SK-N-SH (cell line): ENCODE measurements around the gene TNFRSF18. TPM values are rescaled to one million over a fixed set of nuclear protein-coding genes. Genes with fewer than 3 reads are reported as not detected.

Source experiments
- CTCF ChIA-PET: fragments of 300-600, 350-600 bp; formaldehyde crosslinking; extraction: SDS; loops from one replicate; lab custom pipeline; 2021; lab: Yijun Ruan, JAX
- POLR2A ChIA-PET: fragments of 350-600 bp; sonication (Branson Sonifier 250); formaldehyde crosslinking; extraction: SDS; loops from one replicate; lab custom pipeline; 2020; ENCODE audit warnings: antibody characterized with exemption, inconsistent platforms; lab: Yijun Ruan, JAX
- DNase-seq: peaks from one replicate; pipeline ENCODE4 v3.0.0; 2012
- H2AFZ ChIP-seq: fragments of 200-600 bp; sonication (generic); 2 replicates; pipeline ENCODE4 v1.8.1; 2016; ENCODE audit warnings: antibody characterized with exemption, mild to moderate bottlenecking, low read depth
- H3F3A ChIP-seq: fragments of 200-600 bp; sonication (generic); replicated peaks from 2 replicates; pipeline ENCODE3; 2016; ENCODE audit warnings: antibody characterized with exemption, mild to moderate bottlenecking; ENCODE audit not compliant: insufficient read depth
- H3K27ac ChIP-seq, 2 experiments: fragments of 200-500 bp in 1 of 2; fragments of 200-600 bp in 1 of 2; sonication (Bioruptor generic) in 1 of 2; sonication (generic), shearing (Covaris generic) in 1 of 2; 2 replicates each; pipeline versions ENCODE4 v1.5.1 to v1.6.1; 2014 to 2016; ENCODE audit warnings: low read depth in 2 of 2, inconsistent platforms in 1 of 2, low read length in 1 of 2, mild to moderate bottlenecking in 1 of 2, mixed read lengths in 1 of 2
- H3K27me3 ChIP-seq: fragments of 200-600 bp; sonication (generic), shearing (Covaris generic); 2 replicates; pipeline ENCODE4 v1.6.1; 2016; ENCODE audit warnings: mixed run types; ENCODE audit not compliant: insufficient read depth
- H3K36me3 ChIP-seq, 2 experiments: fragments of 200-500 bp in 1 of 2; fragments of 200-600 bp in 1 of 2; sonication (Bioruptor generic) in 1 of 2; sonication (generic) in 1 of 2; replicated peaks in 1 of 2; 2 replicates each; pipeline versions ENCODE3 to v1.5.1; 2014 to 2016; ENCODE audit warnings: low read length in 1 of 2, mild to moderate bottlenecking in 1 of 2; ENCODE audit not compliant: insufficient read depth in 2 of 2, control insufficient read depth in 1 of 2
- H3K4me1 ChIP-seq, 2 experiments: fragments of 200-500 bp in 1 of 2; fragments of 200-600 bp in 1 of 2; sonication (Bioruptor generic) in 1 of 2; sonication (generic), shearing (Covaris generic) in 1 of 2; 2 replicates each; pipeline versions ENCODE4 v1.5.1 to v1.6.1; 2014 to 2016; ENCODE audit warnings: low read depth in 1 of 2, low read length in 1 of 2, mixed run types in 1 of 2; ENCODE audit not compliant: insufficient read depth in 2 of 2, control insufficient read depth in 1 of 2
- H3K4me2 ChIP-seq: fragments of 200-600 bp; sonication (generic), shearing (Covaris generic); 2 replicates; pipeline ENCODE4 v1.6.1; 2017; ENCODE audit warnings: mixed run types
- H3K4me3 ChIP-seq, 2 experiments: fragments of 200-500 bp in 1 of 2; fragments of 200-600 bp in 1 of 2; sonication (Bioruptor generic) in 1 of 2; sonication (generic), shearing (Covaris generic) in 1 of 2; 2 replicates each; pipeline versions ENCODE4 v1.5.1 to v1.8.1; 2014 to 2016; ENCODE audit warnings: low read depth in 2 of 2, inconsistent platforms in 1 of 2, low read length in 1 of 2, mild to moderate bottlenecking in 1 of 2, mixed read lengths in 1 of 2, moderate library complexity in 1 of 2
- H3K79me2 ChIP-seq: fragments of 200-600 bp; sonication (generic); 2 replicates; pipeline ENCODE4 v1.8.1; 2017; ENCODE audit warnings: mild to moderate bottlenecking; ENCODE audit not compliant: insufficient read depth
- H3K9ac ChIP-seq: fragments of 200-600 bp; sonication (generic); 2 replicates; pipeline ENCODE4 v1.6.1; 2017; ENCODE audit warnings: mixed run types
- H3K9me2 ChIP-seq: fragments of 200-600 bp; sonication (generic); 2 replicates; pipeline ENCODE4 v1.6.1; 2017; ENCODE audit warnings: mixed run types
- H3K9me3 ChIP-seq: fragments of 200-600 bp; sonication (generic); 2 replicates; pipeline ENCODE4 v1.6.1; 2017; ENCODE audit warnings: mixed run types, mild to moderate bottlenecking, moderate library complexity
- H4K20me1 ChIP-seq: fragments of 200-600 bp; sonication (generic); 2 replicates; pipeline ENCODE4 v1.6.1; 2017; ENCODE audit warnings: mild to moderate bottlenecking, mixed run types; ENCODE audit not compliant: insufficient read depth
- ELF1 ChIP-seq: IDR thresholded peaks from 2 replicates; pipeline ENCODE4 v1.4.0; 2012
- EP300 ChIP-seq, 2 experiments: IDR thresholded peaks; 2 replicates each; pipeline versions ENCODE4 v1.4.0 to v1.6.1; 2012; ENCODE audit warnings: borderline replicate concordance in 1 of 2, low read depth in 1 of 2, low read length in 1 of 2
- FOSL2 ChIP-seq: IDR thresholded peaks from 2 replicates; pipeline ENCODE4 v1.4.0; 2012; ENCODE audit warnings: low read depth, mild to moderate bottlenecking, moderate library complexity, borderline replicate concordance
- FOXM1 ChIP-seq: IDR thresholded peaks from 2 replicates; pipeline ENCODE4 v1.4.0; 2012; ENCODE audit warnings: low read depth, mild to moderate bottlenecking
- MEF2A ChIP-seq: IDR thresholded peaks from 2 replicates; pipeline ENCODE4 v1.4.0; 2012; ENCODE audit warnings: low read depth, borderline replicate concordance
- MXI1 ChIP-seq: IDR thresholded peaks from 2 replicates; pipeline ENCODE4 v1.6.1; 2012; ENCODE audit warnings: mild to moderate bottlenecking, low read depth, low read length, improper control_type of control experiment
- NFIC ChIP-seq: IDR thresholded peaks from 2 replicates; pipeline ENCODE4 v1.4.0; 2012; ENCODE audit warnings: borderline replicate concordance
- POLR2AphosphoS5 ChIP-seq: IDR thresholded peaks from 2 replicates; pipeline ENCODE4 v1.6.1; 2012; ENCODE audit warnings: low read depth, low read length
- RAD21 ChIP-seq: IDR thresholded peaks from 2 replicates; pipeline ENCODE4 v1.6.1; 2012; ENCODE audit warnings: mild to moderate bottlenecking, low read length
- RFX5 ChIP-seq: IDR thresholded peaks from 2 replicates; pipeline ENCODE4 v1.6.1; 2012; ENCODE audit warnings: mild to moderate bottlenecking, improper control_type of control experiment, low read length
- SIN3A ChIP-seq: IDR thresholded peaks from 2 replicates; pipeline ENCODE4 v1.6.1; 2012; ENCODE audit warnings: low read depth, mild to moderate bottlenecking, low read length, moderate library complexity, borderline replicate concordance
- TAF1 ChIP-seq: IDR thresholded peaks from 2 replicates; pipeline ENCODE4 v1.6.1; 2012; ENCODE audit warnings: low read depth, mild to moderate bottlenecking, low read length, moderate library complexity, borderline replicate concordance
- TCF12 ChIP-seq: IDR thresholded peaks from 2 replicates; pipeline ENCODE4 v1.4.0; 2012
- TEAD4 ChIP-seq: IDR thresholded peaks from 2 replicates; pipeline ENCODE4 v1.4.0; 2012; ENCODE audit warnings: mild to moderate bottlenecking, borderline replicate concordance; ENCODE audit not compliant: insufficient read depth
- YY1 ChIP-seq: IDR thresholded peaks from 2 replicates; pipeline ENCODE4 v1.4.0; 2012; ENCODE audit warnings: low read depth, mild to moderate bottlenecking
- WGBS: methylation state at CpG from one replicate; pipeline ENCODE4 v1.1.6; 2017; ENCODE audit warnings: low lambda C conversion rate; 5-methylcytosine and 5-hydroxymethylcytosine counted together
- polyA plus RNA-seq, 3 experiments: library from polyadenylated mRNA; depleted of rRNA; stranded (reverse); fragments of >200 nt; gene quantifications; 2 replicates each; pipeline ENCODE4 v1.2.3, GENCODE V29; 2012
- TF ChIP-seq, protein P1 (sequence below): IDR thresholded peaks from 2 replicates; pipeline ENCODE4 v1.4.0; 2012; ENCODE audit warnings: low read depth, borderline replicate concordance
- TF ChIP-seq, protein P2 (sequence below): IDR thresholded peaks from 2 replicates; pipeline ENCODE4; 2012
- TF ChIP-seq, protein P3 (sequence below): IDR thresholded peaks from 2 replicates; pipeline ENCODE4 v1.6.1; 2012; ENCODE audit warnings: mild to moderate bottlenecking, low read depth, low read length, moderate library complexity
- TF ChIP-seq, protein P4 (sequence below): IDR thresholded peaks from 2 replicates; pipeline ENCODE4 v1.4.0; 2012; ENCODE audit warnings: low read depth, borderline replicate concordance

TNFRSF18 gene
- polyA plus RNA-seq, 1 of the 3 experiments (the other 2 are of a cell fraction): 0.05 TPM

DNA sequence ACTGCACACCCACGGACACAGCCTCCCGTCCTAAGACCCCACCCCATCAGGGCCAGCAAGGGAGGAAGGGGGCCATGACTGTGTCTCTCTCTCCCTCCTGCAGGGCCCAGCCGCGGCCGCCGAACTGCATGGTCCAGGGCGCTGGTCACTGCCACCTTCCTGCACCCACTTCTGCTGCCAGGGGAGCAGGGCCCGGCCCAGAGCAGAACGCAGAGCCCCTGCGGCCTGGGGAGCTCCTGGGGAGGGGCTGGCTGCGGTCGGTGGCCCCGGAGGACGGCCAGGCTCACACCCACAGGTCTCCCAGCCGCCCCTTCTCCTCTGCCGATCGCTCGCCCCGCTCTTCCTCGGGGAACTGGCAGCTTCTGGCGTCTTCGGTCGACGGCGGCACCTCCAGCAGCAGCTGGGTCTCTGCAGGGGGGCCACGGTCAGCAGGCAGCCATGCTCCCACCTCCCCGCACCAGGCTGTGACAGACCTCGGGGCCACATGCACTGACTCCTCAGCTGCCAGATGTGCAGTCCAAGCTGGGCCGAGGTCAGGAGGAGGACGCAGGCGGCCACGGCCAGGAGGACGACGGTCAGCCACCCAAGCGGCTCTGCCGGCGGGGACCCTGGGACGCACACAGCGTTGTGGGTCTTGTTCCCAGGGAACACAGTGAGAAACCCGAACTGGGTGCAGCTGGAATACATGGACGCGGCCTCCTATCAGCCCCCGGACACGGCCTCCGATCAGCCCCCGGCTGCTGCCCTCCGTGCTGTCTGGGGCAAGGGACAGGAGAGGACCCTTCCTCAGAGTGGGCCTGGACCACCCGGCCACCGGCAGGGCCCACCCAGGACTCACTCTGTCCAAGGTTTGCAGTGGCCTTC is 2.6 kb downstream of the TNFRSF18 start (continued):
- TF ChIP-seq, protein P1, sequence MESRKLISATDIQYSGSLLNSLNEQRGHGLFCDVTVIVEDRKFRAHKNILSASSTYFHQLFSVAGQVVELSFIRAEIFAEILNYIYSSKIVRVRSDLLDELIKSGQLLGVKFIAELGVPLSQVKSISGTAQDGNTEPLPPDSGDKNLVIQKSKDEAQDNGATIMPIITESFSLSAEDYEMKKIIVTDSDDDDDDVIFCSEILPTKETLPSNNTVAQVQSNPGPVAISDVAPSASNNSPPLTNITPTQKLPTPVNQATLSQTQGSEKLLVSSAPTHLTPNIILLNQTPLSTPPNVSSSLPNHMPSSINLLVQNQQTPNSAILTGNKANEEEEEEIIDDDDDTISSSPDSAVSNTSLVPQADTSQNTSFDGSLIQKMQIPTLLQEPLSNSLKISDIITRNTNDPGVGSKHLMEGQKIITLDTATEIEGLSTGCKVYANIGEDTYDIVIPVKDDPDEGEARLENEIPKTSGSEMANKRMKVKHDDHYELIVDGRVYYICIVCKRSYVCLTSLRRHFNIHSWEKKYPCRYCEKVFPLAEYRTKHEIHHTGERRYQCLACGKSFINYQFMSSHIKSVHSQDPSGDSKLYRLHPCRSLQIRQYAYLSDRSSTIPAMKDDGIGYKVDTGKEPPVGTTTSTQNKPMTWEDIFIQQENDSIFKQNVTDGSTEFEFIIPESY: no peak
- TF ChIP-seq RAD21 (no peak), MEF2A (no peak), RFX5 (no peak), FOSL2 (no peak), TCF12 (no peak), EP300 (IDR thresholded peaks at IDR 0.05; ENCODE audit: borderline replicate concordance in 1 of 2, low read depth in 1 of 2, low read length in 1 of 2) (no peak)
- TF ChIP-seq, protein P2, sequence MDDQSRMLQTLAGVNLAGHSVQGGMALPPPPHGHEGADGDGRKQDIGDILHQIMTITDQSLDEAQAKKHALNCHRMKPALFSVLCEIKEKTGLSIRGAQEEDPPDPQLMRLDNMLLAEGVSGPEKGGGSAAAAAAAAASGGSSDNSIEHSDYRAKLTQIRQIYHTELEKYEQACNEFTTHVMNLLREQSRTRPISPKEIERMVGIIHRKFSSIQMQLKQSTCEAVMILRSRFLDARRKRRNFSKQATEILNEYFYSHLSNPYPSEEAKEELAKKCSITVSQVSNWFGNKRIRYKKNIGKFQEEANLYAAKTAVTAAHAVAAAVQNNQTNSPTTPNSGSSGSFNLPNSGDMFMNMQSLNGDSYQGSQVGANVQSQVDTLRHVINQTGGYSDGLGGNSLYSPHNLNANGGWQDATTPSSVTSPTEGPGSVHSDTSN: no peak
- TF ChIP-seq, all 33 proteins: peak for 0

DNA sequence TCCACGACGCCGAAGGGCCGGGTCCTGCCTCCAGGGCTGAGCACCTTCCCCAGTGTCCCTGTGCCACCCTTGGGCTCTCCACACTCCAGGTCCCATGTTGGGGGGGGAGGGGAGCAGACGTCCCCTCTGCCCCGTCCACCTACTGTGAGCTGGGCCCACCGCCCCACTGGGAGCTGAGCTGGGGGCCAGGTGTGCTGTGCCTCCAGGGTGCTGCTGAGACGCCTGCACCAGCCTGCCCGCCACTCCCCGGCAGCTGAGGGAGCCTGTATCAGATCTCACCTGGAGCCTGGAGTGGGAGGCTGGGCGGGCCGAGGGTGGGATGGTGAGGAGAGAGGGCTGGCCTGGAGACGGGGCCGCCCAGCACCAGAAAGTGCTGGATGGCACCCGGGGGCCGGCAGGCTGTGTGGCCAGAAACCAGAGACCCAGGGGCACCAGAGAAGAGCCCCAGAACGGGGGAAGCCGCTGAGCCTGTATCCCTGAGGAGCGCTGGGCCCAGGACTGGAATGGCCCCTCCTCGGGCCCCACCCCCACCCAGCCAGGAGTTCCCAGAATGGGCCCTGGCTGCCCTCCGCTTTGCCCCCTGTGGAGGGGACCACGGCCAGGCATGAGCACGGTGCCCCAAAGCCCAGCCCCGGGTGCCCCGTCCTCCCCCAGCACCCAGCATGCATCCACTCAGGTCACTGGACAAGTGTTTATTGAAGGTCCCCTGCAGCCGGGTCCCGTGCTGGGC is 3.4 kb downstream of the TNFRSF18 start:
- no peak overlapping the region for H3K4me2 ChIP-seq
- no peaks in the 10 kb centered on the region for H3K9me3 ChIP-seq
- no peaks in the 10 kb centered on the region for H4K20me1 ChIP-seq
- H3K27ac ChIP-seq: no peak overlapping the region
- no peak overlapping the region for H3K9ac ChIP-seq
- H3F3A ChIP-seq: no peaks in the 10 kb centered on the region
- no peaks in the 10 kb centered on the region for H3K9me2 ChIP-seq
- no peak for TF ChIP-seq RAD21
- no peak for TF ChIP-seq POLR2AphosphoS5
- TF ChIP-seq, protein P2: no peak
- TF ChIP-seq, protein P3, sequence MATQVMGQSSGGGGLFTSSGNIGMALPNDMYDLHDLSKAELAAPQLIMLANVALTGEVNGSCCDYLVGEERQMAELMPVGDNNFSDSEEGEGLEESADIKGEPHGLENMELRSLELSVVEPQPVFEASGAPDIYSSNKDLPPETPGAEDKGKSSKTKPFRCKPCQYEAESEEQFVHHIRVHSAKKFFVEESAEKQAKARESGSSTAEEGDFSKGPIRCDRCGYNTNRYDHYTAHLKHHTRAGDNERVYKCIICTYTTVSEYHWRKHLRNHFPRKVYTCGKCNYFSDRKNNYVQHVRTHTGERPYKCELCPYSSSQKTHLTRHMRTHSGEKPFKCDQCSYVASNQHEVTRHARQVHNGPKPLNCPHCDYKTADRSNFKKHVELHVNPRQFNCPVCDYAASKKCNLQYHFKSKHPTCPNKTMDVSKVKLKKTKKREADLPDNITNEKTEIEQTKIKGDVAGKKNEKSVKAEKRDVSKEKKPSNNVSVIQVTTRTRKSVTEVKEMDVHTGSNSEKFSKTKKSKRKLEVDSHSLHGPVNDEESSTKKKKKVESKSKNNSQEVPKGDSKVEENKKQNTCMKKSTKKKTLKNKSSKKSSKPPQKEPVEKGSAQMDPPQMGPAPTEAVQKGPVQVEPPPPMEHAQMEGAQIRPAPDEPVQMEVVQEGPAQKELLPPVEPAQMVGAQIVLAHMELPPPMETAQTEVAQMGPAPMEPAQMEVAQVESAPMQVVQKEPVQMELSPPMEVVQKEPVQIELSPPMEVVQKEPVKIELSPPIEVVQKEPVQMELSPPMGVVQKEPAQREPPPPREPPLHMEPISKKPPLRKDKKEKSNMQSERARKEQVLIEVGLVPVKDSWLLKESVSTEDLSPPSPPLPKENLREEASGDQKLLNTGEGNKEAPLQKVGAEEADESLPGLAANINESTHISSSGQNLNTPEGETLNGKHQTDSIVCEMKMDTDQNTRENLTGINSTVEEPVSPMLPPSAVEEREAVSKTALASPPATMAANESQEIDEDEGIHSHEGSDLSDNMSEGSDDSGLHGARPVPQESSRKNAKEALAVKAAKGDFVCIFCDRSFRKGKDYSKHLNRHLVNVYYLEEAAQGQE: no peak
- TF ChIP-seq NFIC: no peak
- TF ChIP-seq TAF1: no peak
- TF ChIP-seq EP300 (IDR thresholded peaks at IDR 0.05; ENCODE audit: borderline replicate concordance in 1 of 2, low read depth in 1 of 2, low read length in 1 of 2): no peak
- TF ChIP-seq ELF1: no peak
- TF ChIP-seq SIN3A: no peak
- no peak for TF ChIP-seq RFX5
- TF ChIP-seq MXI1: no peak
- no peak for TF ChIP-seq TEAD4
- no peak for TF ChIP-seq YY1
- TF ChIP-seq, protein P4, sequence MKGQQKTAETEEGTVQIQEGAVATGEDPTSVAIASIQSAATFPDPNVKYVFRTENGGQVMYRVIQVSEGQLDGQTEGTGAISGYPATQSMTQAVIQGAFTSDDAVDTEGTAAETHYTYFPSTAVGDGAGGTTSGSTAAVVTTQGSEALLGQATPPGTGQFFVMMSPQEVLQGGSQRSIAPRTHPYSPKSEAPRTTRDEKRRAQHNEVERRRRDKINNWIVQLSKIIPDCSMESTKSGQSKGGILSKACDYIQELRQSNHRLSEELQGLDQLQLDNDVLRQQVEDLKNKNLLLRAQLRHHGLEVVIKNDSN: no peak
- no peak for TF ChIP-seq FOSL2
- TF ChIP-seq FOXM1: no peak
- no peak overlapping the region for H2AFZ ChIP-seq
- no peaks in the 10 kb centered on the region for H3K36me3 ChIP-seq
- ChIA-PET POLR2A (interaction anchor here (0.6 kb wide), 1 partner anchor 11 kb away, joined by 3 read pairs; the partner anchor contains the start of gene TNFRSF4), CTCF (interaction anchor here (3.8 kb wide), 1 partner anchor 81 kb away, joined by 16 read pairs; no protein-coding TSS in a partner anchor)
- no peak for DNase-seq
- no peaks in the 10 kb centered on the region for H3K79me2 ChIP-seq
- 50% methylated on average over 2 of the region's 27 CpGs for WGBS
- H3K4me1 ChIP-seq: peaks cover 0 to 3% of the 10 kb centered on the region in 2 experiments; a peak in 1 of 4 replicates
- peaks cover 7% of the 10 kb centered on the region; the same call in 1 of the 2 replicates for H3K27me3 ChIP-seq
- H3K4me3 ChIP-seq: no peak overlapping the region
